ENCODE data around the gene COL23A1.

COL23A1 gene

DNA sequence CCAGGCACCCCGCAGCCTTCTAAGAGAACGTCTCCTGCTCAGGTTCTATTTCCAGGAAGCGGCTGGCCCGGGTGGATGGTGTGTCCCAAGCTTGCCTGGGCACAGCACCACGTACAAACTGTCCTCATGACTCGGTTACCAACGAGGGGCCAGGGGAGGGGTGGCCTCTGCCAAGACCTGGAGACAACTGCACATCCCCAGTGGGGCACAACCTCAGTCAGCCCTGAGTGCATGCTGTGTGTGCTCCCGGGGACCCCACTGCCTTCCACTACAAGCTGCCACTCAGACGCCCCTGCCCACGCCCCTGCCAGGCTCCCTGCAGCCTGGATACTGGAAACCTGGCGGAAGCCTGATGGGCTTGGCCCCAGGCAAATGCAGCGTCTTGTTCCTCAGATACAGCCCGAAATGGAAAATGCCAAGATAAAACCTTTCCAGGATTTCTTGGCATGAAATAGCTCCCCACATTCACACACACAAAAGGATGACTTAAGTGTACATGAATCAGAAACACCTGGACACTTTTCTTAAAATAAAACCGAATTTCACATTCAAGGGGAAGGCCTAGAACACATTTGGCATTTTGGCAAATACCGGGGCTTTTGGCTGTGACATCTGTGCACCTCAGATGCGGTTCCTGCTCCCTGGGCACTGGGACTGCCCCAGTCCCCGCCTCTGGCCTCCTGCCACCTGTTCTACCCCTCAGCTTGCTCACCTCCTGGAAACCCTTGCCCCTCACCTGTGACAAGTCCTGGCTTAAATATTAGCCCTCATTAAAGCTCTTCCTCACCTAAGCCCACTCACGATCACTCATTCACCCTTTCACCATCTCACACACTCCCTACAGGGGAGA lies 62.5 kb downstream of the COL23A1 start:
- no peak for FAIRE-seq

DNA sequence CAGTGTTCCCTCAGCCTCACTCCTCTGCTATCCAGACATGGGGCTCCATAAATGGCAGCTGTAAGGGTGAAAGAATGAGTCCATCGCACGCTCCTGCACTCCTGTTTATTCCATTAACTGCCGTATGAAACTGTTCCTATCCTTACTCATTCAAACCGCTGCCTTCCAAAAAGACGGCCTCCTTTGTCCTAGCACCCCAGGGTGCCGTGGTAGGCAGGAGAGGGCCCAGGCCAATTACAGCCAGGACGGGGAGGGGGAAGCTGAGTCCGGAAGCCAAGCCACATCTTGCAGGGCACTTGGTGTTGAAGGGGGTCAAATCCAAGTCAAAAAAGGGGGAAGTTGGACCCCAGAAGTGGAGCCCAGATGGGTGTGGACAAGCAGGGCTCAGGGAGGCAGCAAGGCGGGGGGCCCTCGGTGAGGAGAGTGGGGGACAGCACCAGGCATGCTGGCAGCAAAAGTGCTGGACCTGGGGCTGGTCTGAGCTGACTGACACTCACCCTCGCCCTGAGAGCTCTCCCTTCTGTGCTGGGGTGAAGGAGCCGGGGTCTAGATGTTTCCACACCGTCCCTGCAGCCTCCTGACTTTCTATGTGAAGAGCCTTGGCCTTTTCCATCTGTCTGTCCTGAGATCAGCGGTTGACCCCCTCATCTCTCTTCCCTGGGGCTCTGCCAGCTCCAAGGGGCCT lies 63.3 kb downstream of the COL23A1 start:
- no peak for FAIRE-seq

DNA sequence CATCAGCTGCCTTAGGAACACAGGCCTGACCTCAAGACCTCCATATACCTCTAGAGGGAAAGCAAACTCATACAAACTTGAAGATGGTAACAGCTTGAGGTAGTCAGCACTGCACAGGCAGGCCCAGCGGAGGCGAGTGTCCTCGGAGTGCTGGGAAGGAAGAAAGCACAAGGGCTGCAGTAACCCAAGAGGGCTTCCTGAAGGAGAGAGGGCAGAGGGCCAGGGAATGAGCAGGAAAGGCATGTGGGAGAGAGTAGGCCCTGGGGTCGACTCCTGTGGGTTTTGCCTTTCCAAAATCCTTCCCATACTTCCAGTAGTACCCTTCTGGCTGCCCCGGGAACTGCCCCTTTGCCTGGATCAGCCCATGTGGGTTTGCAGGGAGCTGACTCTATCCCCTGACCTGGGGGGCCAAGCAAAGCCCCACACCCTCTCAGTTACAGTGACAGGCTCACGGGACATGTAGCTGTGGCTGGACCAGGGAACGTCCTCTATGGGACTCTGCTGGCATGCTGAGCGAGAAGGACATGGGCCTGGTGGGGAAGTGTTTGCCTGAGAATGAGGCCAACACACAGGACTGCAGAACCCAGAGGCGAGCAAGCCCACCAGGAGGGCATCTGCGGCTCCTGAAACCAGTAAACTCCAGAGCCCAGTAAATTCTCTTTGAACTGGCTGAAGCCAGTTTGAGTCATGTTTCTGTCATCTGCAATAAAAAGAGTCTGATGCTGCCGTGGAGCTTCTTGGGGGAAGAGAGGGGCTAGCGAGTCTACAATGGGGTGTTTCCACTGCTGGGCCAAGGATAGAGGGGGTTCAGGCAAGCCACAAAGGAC lies 64.1 kb downstream of the COL23A1 start:
- FAIRE-seq = no peak

DNA sequence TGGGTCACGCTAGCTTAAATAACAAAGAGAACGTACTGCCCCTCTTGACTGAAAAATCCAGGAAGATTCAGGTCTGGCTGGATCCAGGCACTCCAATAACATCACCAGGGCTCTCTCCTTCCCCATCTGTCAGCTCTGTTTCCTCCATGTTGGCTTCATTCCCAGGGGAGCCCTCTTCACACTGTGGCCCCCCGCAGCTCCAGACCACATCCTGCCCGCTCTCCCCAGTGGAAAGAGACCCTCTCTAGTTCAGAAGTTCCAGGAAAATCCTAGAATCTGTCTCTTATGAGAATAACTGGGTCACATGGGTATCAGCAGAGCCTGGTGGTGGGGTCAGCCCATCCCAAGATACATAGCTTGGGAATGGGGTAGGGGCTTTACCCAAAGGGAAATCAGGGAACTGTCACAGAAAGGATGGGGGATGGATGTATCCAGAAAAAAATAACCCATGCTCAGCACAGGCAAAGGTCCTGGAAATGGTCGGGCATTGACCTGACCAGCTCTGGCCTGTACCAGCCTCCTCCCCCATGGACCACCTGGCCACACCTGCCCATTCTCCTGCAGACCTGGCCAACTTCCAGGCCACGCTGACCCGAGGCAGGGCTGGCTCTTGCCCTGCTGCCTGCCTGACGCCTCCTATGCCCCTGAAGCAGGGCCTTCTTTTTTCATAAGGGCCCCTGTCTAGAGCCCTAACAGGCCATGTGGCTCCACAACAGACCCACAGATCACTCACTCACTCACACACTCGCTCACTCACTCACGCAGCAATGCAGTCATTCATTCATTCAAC lies 65.9 kb downstream of the COL23A1 start:
- FAIRE-seq = no peak

DNA sequence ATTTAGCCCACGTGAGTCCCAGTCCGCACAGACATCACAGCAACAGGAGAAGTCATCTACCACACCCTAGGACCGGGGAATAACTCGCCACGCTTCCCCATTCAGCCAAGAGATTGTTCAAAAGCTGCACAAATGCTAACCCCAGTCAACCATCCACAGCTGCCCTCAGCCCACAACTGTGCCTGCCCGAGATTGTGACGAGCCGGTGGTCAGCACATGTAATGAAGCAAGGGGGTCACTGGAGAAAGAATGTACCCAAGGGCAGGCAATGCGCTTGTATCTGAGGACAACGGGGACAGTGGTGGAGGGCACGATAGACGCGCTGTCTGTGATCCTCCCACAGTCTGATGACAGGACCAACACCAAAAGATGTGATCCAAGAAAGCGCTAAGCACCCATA lies 67.8 kb downstream of the COL23A1 start:
- no peak for FAIRE-seq

DNA sequence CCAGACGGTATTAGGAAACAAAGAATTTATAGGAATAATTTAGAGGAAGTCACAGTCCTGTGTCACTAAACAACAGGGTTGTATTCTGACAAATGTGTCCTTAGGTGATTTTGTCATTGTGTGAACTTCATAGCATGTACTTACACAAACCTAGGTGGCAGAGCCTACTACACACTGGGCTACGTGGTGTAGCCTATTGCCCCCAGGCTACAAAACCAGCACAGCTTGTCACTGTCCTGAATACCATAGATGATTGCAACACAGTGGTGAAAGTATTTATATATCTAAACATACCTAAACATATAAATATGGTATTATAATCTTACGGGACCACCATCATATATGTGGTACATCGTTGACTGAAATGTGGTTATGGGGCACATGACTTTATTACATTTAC lies 69.3 kb downstream of the COL23A1 start:
- no peak for FAIRE-seq

DNA sequence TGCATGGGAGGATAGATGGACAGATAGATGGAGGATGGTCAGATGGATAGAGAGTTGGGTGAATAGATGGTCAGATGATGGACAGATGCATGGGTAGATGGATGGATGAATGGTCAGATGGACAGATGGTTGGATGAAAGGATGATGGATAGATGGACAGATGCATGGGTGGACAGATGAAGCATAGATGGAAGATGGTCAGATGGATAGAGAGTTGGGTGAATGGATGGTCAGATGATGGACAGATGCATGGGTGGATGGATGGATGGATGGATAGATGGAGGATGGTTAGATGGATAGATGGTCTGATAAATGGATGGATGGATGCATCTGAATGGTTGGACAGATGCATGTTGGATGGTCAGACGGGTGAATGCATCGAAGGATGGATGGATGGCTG lies 70.4 kb downstream of the COL23A1 start:
- FAIRE-seq = no peak

DNA sequence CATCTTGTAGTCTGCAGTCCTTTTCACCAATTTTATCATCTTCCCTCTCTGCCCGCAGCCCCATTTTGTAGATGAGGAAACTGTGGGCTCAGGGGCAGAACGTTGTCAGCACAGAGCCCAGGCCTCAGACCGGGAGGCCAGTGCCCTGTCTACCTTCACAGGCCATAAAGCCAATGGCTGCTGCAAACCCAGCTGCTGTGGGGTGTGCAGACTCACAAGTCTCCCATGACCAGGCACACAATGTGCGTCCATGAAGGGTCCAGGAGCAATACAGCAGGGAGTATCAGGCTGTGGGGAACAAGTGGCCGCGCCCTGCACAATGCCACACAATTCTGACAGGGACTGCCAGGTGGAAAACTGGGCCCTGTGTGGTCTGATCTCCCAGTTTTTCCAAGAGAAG lies 71.0 kb downstream of the COL23A1 start:
- no peak for FAIRE-seq

DNA sequence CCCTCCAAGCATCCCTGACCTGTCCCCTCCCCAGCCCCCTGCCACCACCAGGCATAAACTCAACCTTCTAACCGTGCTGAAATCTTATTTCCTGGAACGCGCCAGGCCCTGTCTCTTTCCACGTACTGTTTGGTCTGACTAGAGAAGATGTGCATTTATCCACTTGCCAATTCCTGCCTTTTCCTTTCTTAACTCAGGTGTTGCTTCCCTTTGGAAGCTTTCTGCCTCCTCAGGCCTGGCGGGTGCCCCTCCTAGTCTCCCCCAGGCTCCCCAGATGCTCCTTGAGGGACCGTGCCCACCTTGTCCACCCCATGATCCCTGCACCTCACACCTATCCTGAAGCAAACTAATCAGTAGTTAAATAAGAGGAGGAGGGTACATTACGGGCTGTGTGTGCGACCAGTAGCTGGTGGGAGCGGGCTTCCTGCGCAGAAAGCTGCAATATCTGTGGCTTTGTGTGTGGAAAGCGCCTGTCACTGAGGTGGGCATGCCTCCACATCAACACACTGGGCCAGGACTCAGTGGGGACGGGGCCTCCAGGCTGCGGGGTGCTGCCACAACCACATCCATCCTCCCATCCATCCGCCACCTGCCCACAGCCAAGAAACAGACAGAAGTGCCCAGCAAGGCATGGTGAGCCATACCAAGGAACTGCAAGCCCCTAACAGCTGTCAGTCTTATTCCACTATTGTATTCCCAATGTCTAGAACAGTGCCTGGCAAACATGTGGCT lies 73.5 kb downstream of the COL23A1 start:
- FAIRE-seq = no peak

DNA sequence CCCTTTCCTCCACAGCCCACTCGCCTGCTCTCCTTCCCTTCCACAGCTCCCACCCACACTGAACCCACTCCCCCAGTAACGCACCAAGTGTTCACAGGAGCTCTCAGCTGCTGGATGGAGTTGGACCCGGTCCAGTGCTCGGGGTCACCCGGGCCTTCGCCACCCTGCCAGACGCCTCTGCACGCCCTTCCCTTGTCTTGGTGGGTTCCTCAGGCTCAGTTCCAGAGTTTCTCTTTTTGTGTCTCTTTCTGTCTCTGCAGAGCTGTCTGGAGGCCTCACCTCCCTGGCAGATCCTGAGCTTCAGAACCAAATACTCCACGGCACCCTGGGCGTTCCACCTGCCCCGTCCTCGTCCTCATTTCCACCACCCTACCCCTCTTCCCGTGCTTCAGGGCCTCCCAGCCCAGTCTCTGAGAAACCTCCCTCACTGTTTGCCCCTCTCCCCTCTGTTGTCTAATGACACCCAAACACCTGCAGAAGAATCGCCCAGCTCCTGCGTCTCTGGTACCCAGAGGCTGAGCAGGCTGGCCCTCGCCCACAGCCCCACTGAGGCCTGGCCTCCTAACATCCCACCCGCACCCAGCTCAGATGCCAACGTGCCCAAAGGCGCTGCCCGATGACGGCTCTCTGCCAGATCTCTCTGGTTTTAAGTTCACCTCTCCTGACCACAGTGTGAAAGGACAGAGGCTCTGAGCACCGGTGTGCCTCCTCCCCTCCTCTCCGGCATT lies 74.3 kb downstream of the COL23A1 start:
- no peak for FAIRE-seq

DNA sequence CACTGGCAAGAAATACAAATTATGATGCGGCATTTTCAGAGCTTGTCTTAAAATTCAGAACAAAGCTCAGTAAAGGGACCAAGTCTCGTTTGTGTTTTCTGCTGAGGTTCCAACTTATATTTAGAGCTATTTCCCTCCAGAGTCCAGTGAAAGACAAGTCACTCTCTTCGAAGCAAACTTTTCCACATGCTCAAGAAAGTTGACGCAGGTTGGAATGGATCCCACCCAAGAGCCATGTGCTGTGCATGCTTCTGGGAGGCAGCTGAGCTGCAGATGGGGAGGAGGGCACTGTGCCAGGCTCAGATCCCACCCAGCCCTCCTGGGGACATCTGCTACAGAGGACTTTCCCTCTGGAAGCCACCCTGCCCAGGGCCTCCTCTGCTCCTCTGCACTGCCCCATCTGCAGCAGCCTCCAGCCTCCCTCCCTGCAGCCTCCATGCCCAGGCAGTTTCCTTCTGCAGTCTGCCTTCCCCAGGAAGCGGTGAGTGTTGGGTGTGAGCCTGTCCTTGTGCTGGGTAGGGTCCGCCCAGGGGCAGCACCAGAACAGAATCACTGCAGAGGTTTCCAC lies 75.3 kb downstream of the COL23A1 start:
- FAIRE-seq = no peak

DNA sequence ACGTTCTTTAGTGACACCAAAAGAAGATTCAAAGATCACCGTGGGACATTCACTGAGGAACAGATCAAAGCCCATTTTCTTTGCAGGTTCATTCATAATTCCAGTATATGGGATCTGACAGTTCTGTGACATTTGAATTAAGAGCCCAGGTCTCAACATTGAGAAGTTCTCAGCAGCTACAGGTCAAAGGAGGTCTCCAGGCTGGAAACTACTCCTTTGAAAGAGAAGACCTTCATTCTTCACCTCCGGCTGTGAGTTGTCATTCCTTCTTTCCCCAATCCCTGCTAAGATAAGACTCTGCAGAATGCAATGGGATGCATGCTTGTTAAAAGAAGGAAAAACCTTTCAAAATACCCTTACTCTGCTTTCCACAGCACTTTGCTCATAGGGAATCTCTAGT lies 79.0 kb downstream of the COL23A1 start:
- FAIRE-seq = no peak

DNA sequence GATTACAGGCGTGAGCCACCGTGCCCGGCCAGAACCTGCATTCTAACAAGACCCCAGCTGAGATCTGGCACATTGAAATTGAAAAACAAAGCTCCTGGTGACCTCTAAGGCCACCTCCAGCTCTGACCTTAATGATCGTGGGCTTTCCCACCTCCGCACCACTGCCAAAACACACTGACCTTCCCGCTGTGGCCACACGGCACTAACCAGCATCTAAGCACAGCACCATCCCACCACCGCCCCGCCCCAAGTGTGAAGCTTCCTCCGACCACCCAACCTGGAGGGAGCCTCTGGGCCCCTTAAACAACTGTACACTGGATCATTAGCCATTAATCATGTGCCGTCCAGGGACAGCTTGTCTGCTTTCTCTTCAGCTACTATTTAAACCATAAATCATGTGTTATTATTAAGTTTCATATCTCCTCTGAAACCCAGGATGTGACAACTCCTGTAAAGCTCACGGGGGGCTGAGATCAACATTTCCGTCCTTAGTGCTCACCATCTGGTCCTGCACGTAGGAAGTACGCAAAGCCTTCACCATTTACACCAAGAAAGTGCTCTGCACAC lies 80.6 kb downstream of the COL23A1 start:
- no peak for FAIRE-seq

DNA sequence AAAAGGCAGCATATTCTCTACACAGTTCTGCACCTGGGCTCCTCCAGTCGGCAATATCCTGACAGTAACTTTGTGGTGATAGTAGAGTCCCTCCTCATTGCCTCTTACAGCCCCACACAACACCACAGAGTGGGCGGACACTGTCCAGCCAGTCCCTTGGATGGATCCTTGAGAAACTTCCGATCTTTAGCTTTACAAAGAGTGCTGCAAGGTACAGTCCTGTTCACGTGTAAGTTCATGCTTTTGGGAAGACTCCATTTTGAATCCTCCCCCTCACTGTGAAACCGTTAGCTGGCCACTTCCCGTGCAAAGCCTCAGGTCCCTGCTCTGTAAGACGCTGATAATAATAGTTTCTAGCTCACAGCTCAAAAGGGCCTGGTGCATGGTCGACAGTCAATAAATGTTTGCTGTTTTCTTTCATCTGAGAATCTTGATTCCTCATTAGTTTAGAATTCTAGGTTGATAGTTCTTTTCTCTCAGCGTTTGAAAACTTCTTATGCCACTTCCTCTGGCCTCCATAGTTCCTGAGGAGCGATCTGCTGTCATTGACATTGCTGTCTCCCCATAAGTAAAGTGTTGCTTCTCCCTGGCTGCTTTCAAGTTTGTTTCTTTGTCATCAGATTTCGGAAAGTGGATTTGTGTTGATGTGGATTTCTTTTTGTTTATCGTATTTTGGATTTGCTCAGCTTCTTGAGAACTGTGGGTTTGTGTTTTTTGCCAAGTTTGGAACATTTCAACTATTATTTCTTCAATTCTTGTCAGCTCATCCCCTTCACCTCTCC lies 82.9 kb downstream of the COL23A1 start:
- no peak for FAIRE-seq

DNA sequence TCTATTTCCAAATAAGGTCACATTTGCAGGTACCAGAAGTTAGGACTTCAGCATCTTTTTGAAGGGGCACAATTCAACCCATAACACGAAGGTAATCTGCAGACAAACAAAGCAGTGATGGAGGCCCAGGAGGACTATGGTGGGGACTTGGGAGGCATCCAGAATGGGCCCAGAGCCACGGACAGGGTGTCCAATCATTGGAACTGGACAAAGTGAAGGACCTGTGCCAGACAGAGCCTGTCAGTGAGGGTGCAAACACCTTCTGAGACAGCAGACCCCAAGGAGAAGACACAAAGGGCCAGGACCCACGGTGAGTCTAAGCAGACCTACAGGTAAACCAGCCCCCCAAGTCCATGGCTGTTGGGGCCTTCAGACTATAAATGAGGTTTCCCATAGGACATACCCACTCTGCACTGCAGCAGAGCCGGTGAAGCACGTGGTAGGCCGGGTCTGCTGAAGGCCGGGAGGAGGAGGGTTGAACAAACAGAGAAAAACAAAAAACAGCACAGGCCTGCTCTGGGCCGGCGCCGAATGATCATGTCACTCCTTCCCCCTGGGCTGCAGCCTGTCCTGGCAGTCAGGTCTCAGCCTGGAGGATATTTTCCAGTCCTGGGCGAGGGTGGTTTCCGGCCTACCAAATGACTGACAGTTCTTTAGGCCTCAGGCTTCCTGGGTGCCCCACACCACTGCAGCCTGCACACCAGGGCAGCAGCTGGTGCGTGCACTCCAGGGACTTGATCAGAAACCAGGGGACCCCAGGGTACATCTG lies 84.4 kb downstream of the COL23A1 start:
- FAIRE-seq = no peak

DNA sequence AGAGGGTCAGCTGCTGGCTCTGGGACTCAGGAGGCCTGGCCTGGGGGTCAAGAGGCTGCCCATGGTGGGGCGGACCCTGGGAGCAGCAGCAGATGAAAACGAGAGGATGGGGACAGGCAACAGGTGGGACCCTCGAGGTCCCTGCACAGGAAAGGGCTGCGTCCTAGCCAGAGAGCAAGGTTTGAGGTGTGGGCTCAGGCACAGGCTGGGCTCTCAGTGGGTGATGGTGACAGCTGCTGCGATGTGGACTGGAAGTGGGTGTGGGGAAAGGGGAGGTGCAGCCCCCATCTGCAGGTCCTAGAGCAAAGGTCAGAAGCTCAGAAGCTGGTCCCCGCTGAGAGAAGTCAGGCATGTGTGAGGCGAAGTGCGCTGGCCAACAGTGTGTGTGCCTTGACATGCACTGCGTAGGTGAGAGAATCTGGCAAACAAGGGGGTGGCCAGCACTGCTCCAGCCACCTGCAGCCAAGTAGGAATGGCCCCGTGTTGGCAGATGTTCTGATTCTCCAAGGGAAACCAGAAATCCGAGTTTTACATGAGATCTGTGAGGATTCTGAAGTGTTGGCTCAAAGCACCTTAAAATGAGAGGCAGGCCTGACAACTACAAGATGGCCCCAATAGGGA lies 85.7 kb downstream of the COL23A1 start:
- no peak for FAIRE-seq

DNA sequence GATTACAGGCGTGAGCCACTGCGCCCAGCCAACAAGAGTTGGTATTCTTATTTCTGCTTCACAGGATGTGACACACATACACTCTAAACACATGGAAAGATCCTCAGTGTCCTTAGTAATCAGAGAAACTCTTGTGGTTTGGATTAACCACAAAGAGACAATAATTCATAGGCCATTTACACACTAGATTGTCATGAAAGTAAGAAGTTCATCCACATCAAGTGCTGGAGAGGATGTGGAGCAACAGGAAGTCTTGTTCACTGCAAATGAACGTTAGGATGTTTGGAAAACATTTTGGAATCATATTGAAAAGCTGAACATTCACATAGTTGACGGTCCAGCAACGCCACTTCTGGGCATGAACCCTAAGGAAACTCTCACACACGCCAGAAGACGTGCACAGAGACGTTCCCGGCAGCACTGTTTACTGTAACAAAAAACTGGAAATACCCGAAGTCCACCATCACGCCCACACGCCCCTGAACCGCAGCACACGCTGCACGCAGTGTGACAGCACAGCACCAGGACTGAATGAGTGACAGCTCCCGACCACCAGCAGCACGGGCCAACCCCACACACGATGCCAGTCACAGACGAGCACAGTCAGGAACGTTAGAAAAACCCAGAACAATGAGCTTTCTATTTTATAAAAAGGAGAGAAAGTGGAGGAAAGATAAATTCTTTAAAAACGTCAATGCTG lies 87.6 kb downstream of the COL23A1 start:
- FAIRE-seq = no peak

DNA sequence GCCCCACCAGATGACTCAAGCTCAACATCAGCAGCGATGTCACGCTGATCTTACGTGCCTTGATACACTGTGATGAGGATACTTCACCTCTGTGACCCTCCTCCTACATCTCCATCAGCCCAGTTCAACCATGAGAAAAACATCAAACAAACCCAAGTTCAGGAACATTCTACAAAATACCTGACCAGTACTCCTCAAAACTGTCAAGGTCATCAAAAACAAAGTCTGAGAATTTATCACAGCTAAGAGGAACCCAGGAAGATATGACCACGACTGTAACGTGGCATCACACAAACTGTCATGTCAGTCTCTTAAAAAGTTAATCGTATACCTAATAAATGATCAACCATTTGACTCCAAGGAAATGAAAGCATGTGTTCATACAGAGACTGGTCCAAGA lies 90.8 kb downstream of the COL23A1 start:
- no peak for FAIRE-seq

Data from G401.6 (cell line).